H1 (cell line): ENCODE data around the gene RITA1. TPM values are rescaled to one million over a fixed set of nuclear protein-coding genes. Genes with fewer than 3 reads are reported as not detected.

Source experiments
- JUN ChIP-seq: IDR thresholded peaks from 2 replicates; pipeline ENCODE4 v1.6.1; 2011; ENCODE audit warnings: low read depth, mild to moderate bottlenecking, improper control_type of control experiment, low read length
- SIX5 ChIP-seq: IDR thresholded peaks from 2 replicates; pipeline ENCODE4 v1.6.1; 2011; ENCODE audit warnings: mild to moderate bottlenecking, low read depth, low read length
- polyA plus RNA-seq, 7 experiments: library from polyadenylated mRNA; depleted of rRNA in 3 of 7; stranded (reverse) in 5 of 7; unstranded in 2 of 7; fragments of >200 nt in 5 of 7; fragments of 200-250 nt in 2 of 7; gene quantifications; 1 replicate in 5 of 7; 2 replicates in 1 of 7; 4 replicates in 1 of 7; pipeline versions ENCODE4 v1.2.1 to v1.2.3, GENCODE V29; 2011 to 2013; ENCODE audit warnings: missing spikeins in 2 of 7, mixed read lengths in 2 of 7
- total RNA-seq: library from RNA; stranded (reverse); fragmentation: NEBNext Ultra II Directional; extraction: Animal tissue kit (Norgen Biotek cat#: 25700); gene quantifications from 2 replicates; pipeline ENCODE4 v1.2.1, GENCODE V29; 2021

RITA1 gene
- total and polyA plus RNA-seq, 2 of the 8 experiments (the other 6 are each of a cell fraction or from before 2014, with no cell fraction given): 24.1 to 25.8 TPM

GRCh38 chr12:113170457-113170856 lies 15.1 kb upstream of the RITA1 start (continued):
- TF ChIP-seq JUN (no peak), SIX5 (no peak)
